ENCODE results near the gene MYBPHL. TPM values are rescaled to one million over a fixed set of nuclear protein-coding genes. Genes with fewer than 3 reads are reported as not detected.

Gene MYBPHL
- total RNA-seq, 3 donors from 2014 or later (not counting 1 experiment from before 2014, with no cell fraction given): not detected

- WGBS (ENCODE audit: insufficient coverage): 91% methylated on average over 3 of the region's 4 CpGs
- intact Hi-C loops (cut with micrococcal nuclease): no loop called here
- Histone ChIP-seq H3K4me1 (ENCODE audit: control insufficient read depth, insufficient read depth, low read length) (no peaks in the 10 kb centered on the region), H3K27ac (ENCODE audit: low read length) (no peak overlapping the region), H3K9me3 (ENCODE audit: control insufficient read depth, insufficient read depth, low read length) (peaks cover 4% of the 10 kb centered on the region), H3K27me3 (ENCODE audit: control insufficient read depth, insufficient read depth, low read length) (no peaks in the 10 kb centered on the region), H3K36me3 (ENCODE audit: control insufficient read depth, insufficient read depth, low read length) (no peaks in the 10 kb centered on the region), H3K4me3 (ENCODE audit: low read length) (no peak overlapping the region)
- no peak for TF ChIP-seq CTCF (IDR thresholded peaks at IDR 0.05)
- DNase-seq: no peak
- ATAC-seq: no peak
- Mint-ChIP-seq H3K4me1 (no peaks in the 10 kb centered on the region), H3K27me3 (ENCODE audit: low read depth in 2 of 2) (no peaks in the 10 kb centered on the region), H3K27ac (no peak overlapping the region), H3K4me3 (no peak overlapping the region), H3K9me3 (peaks cover 3 to 5% of the 10 kb centered on the region in 2 donors), H3K36me3 (peaks cover 14% of the 10 kb centered on the region)
These were observed 28.3 kb upstream of the MYBPHL start for GRCh38 chr1:109335091-109335490.

GRCh38 chr1:109331113-109331512 lies 24.3 kb upstream of the MYBPHL start:
- Mint-ChIP-seq H3K27ac (no peak overlapping the region), H3K36me3 (peaks cover 15% of the 10 kb centered on the region), H3K27me3 (ENCODE audit: low read depth in 2 of 2) (no peaks in the 10 kb centered on the region), H3K9me3 (peaks cover 3 to 5% of the 10 kb centered on the region in 2 donors), H3K4me1 (no peaks in the 10 kb centered on the region), H3K4me3 (no peak overlapping the region)
- DNase-seq: no peak
- no peak overlapping the region for H3K4me3 ChIP-seq (ENCODE audit: low read length)
- no peak overlapping the region for H3K27ac ChIP-seq (ENCODE audit: low read length)
- intact Hi-C loops (cut with micrococcal nuclease): no loop called here
- H3K4me1 ChIP-seq (ENCODE audit: control insufficient read depth, insufficient read depth, low read length): no peaks in the 10 kb centered on the region
- no peak for ATAC-seq
- no peak for TF ChIP-seq CTCF (IDR thresholded peaks at IDR 0.05)
- peaks cover 4% of the 10 kb centered on the region for H3K9me3 ChIP-seq (ENCODE audit: control insufficient read depth, insufficient read depth, low read length)
- no peaks in the 10 kb centered on the region for H3K27me3 ChIP-seq (ENCODE audit: control insufficient read depth, insufficient read depth, low read length)
- H3K36me3 ChIP-seq (ENCODE audit: control insufficient read depth, insufficient read depth, low read length): no peaks in the 10 kb centered on the region

- no peaks in the 10 kb centered on the region for H3K4me1 Mint-ChIP-seq
- peaks cover 3% of the 10 kb centered on the region for H3K9me3 ChIP-seq (ENCODE audit: control insufficient read depth, insufficient read depth, low read length)
- peaks cover 15% of the 10 kb centered on the region for H3K36me3 Mint-ChIP-seq
- no peak for TF ChIP-seq CTCF (IDR thresholded peaks at IDR 0.05)
- peaks cover 3 to 5% of the 10 kb centered on the region in 2 donors for H3K9me3 Mint-ChIP-seq
- intact Hi-C loops (cut with micrococcal nuclease): no loop called here
- H3K4me3 Mint-ChIP-seq: no peak overlapping the region
- H3K27me3 Mint-ChIP-seq (ENCODE audit: low read depth in 2 of 2): no peaks in the 10 kb centered on the region
- no peaks in the 10 kb centered on the region for H3K36me3 ChIP-seq (ENCODE audit: control insufficient read depth, insufficient read depth, low read length)
- ATAC-seq (no peak), DNase-seq (no peak)
- H3K4me3 ChIP-seq (ENCODE audit: low read length): no peak overlapping the region
- 98% methylated on average over 4 of the region's 5 CpGs for WGBS (ENCODE audit: insufficient coverage)
- no peaks in the 10 kb centered on the region for H3K27me3 ChIP-seq (ENCODE audit: control insufficient read depth, insufficient read depth, low read length)
- no peaks in the 10 kb centered on the region for H3K4me1 ChIP-seq (ENCODE audit: control insufficient read depth, insufficient read depth, low read length)
- no peak overlapping the region for H3K27ac Mint-ChIP-seq
- no peak overlapping the region for H3K27ac ChIP-seq (ENCODE audit: low read length)
These were observed 20.5 kb upstream of the MYBPHL start for GRCh38 chr1:109327285-109327684.

DNA sequence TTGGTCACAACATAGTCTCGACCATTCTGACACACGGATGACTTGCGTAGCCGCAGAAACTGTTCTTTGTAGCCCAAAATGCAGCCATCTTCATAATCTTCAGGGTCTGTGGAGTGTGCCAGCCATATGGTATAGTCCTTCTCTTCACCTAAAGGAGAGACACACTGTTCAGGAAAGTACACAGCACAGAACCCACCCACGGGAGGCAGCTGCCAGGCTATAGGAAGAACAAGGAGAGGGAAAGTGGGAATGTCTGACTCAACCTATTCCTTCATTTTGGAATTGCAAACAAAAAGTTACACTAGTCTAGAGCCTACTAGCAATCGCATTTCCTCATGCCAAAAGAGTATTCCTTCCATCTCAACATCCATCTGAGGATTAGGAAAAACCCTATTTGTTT lies 16.2 kb upstream of the MYBPHL start:
- intact Hi-C loops (cut with micrococcal nuclease): no loop called here
- DNase-seq (no peak), ATAC-seq (no peak)
- Mint-ChIP-seq H3K4me3 (no peak overlapping the region), H3K27ac (no peak overlapping the region), H3K9me3 (no peaks in the 10 kb centered on the region), H3K27me3 (ENCODE audit: low read depth in 2 of 2) (no peaks in the 10 kb centered on the region), H3K36me3 (no peaks in the 10 kb centered on the region), H3K4me1 (no peaks in the 10 kb centered on the region)
- no peaks in the 10 kb centered on the region for H3K9me3 ChIP-seq (ENCODE audit: control insufficient read depth, insufficient read depth, low read length)
- no peaks in the 10 kb centered on the region for H3K27me3 ChIP-seq (ENCODE audit: control insufficient read depth, insufficient read depth, low read length)
- H3K4me1 ChIP-seq (ENCODE audit: control insufficient read depth, insufficient read depth, low read length): no peaks in the 10 kb centered on the region
- WGBS (ENCODE audit: insufficient coverage): 94% methylated on average over 5 of the region's 6 CpGs
- no peak overlapping the region for H3K4me3 ChIP-seq (ENCODE audit: low read length)
- no peaks in the 10 kb centered on the region for H3K36me3 ChIP-seq (ENCODE audit: control insufficient read depth, insufficient read depth, low read length)
- no peak overlapping the region for H3K27ac ChIP-seq (ENCODE audit: low read length)
- no peak for TF ChIP-seq CTCF (IDR thresholded peaks at IDR 0.05)
